ENCODE data around the gene CERS1. TPM values are rescaled to one million over a fixed set of nuclear protein-coding genes. Genes with fewer than 3 reads are reported as not detected.

The CERS1 gene, protein sequence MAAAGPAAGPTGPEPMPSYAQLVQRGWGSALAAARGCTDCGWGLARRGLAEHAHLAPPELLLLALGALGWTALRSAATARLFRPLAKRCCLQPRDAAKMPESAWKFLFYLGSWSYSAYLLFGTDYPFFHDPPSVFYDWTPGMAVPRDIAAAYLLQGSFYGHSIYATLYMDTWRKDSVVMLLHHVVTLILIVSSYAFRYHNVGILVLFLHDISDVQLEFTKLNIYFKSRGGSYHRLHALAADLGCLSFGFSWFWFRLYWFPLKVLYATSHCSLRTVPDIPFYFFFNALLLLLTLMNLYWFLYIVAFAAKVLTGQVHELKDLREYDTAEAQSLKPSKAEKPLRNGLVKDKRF
- total RNA-seq: 0.32 and 1.3 TPM in 2 replicates

DNA sequence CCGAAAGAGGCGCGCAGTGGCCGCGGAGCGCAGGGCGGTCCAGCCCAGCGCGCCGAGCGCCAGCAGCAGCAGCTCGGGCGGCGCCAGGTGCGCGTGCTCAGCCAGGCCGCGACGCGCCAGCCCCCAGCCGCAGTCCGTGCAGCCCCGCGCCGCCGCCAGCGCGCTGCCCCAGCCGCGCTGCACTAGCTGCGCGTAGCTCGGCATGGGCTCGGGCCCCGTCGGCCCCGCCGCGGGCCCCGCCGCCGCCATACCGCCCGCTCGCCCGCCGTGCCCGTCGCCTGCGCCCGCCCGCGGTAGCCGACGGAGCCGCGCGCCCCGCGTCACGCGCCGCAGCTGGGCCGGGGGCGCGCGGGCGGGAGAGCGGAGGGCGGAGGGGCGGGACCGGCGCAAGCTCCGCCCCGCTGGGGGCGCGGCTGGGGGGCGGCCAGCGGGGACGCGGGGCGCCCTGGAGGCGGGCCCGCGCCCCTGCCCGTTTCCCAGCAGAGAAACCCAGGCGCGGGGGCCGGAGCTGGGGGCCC is at the start of gene CERS1:
TSS of gene CERS1 (minus strand) at position 335 of the 518 bp plus-strand sequence. CDS start at position 249, 86 bp downstream.
- peak; percentile 10 for DNase-seq (ENCODE audit: low read depth)
- H3K4me3 ChIP-seq (ENCODE audit: low read depth, low read length): peak within 1 kb of the TSS; percentile 53
- TF ChIP-seq, protein P1, sequence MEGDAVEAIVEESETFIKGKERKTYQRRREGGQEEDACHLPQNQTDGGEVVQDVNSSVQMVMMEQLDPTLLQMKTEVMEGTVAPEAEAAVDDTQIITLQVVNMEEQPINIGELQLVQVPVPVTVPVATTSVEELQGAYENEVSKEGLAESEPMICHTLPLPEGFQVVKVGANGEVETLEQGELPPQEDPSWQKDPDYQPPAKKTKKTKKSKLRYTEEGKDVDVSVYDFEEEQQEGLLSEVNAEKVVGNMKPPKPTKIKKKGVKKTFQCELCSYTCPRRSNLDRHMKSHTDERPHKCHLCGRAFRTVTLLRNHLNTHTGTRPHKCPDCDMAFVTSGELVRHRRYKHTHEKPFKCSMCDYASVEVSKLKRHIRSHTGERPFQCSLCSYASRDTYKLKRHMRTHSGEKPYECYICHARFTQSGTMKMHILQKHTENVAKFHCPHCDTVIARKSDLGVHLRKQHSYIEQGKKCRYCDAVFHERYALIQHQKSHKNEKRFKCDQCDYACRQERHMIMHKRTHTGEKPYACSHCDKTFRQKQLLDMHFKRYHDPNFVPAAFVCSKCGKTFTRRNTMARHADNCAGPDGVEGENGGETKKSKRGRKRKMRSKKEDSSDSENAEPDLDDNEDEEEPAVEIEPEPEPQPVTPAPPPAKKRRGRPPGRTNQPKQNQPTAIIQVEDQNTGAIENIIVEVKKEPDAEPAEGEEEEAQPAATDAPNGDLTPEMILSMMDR (IDR thresholded peaks at IDR 0.05; ENCODE audit: insufficient read depth, low read depth, low read length): no peak

DNA sequence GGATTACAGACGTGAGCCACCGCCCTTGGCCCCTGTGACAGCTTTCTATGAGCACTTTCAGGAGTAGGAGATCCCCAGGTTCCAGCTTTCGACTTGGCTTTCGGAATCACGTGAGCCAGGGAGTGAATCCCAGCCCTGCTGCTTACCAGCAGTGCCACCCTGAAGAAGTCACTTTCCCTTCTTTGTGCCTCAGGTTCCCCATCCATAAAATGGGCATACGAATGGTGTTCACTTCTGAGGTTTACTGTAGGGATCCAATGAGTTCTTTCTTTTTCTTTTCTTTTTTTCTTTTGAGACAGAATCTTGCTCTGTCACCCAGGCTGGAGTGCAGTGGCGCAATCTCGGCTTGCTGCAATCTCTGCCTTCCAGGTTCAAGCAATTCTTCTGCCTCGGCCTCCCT is 49.3 kb upstream of the CERS1 start:
- no peak for DNase-seq (ENCODE audit: low read depth)
- H3K4me3 ChIP-seq (ENCODE audit: low read depth, low read length): no peak overlapping the region
- TF ChIP-seq, protein P1 (IDR thresholded peaks at IDR 0.05; ENCODE audit: insufficient read depth, low read depth, low read length): no peak

DNA sequence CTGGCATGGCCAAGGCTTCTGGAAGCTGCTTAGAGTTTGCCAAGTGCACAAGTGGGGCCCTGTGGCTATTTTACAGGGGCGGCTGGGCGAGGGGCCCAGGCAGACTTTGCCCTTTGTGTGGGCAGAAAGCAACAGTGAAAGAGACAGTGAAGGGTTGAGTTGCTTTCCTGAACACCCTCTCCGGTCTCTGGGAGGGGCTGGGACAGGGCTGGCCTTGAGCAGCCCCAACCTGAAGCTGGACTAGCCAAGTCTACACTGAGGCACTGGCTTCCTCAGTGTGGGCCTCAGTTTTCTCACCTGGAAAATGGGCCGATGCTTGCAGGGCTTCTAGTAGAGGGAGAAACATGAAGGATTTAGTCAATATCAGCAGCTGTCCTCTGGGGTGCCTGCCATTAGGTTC is 47.5 kb upstream of the CERS1 start:
- TF ChIP-seq, protein P1 (IDR thresholded peaks at IDR 0.05; ENCODE audit: insufficient read depth, low read depth, low read length): no peak
- DNase-seq (ENCODE audit: low read depth): no peak

DNA sequence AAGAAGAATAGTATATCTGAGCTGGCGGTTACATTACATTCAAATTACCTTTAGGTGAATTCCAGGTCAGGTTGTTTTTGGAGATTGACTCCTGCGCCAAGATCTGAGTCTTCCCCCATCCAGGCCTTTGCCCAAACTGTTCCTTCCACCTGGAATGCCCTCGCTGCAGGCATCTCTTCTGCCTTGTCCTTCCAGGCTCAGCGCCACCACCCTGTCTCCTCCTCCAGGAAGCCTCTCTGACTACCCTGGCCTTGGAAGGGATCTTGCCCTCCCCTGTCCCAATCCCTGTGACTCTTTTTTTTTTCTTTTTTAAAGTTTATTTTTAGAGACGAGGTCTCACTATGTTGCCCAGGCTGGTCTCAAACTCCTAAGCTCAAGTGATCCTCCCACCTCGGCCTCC is 46.7 kb upstream of the CERS1 start:
- TF ChIP-seq, protein P1 (IDR thresholded peaks at IDR 0.05; ENCODE audit: insufficient read depth, low read depth, low read length): no peak
- DNase-seq (ENCODE audit: low read depth): no peak

More for the DNA sequence above, 47.5 kb upstream of the CERS1 start:
- no peak overlapping the region for H3K4me3 ChIP-seq (ENCODE audit: low read depth, low read length)

DNA sequence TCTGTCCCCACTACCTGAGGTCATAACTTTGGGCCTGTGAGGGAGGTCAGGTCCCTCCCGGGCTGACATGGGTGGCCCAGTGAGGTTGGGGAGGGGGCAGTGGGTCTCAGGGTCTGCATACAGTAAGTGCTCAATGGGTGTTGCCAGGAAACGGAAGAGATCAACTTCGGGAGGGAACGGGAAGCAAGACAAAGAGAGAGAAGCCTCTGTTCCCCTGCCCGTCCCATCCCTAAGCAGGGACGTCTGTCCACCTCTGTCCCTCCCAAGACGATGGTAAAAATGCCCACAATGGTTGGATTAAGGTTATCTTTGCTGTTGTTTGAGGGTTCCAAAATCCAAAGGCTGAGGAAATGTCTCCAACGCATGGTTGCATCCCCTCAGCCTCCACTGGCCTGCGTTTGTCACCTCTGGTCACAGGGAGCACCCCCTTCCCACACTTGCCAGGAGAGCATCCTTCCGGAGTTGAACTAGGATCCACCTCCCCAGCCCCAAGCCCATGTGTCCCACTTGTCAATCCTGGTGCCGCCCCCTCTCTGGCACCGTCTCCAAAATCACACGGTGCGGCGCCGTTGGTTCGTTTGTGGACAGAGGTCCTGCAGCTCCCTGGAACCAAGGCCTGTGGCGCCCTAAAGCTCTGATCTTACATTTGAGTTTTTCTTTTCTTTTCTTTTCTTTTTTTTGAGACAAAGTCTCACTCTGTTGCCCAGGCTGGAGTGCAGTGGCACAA is 45.8 kb upstream of the CERS1 start:
- peak overlapping the region; percentile 45 for H3K4me3 ChIP-seq (ENCODE audit: low read depth, low read length)
- TF ChIP-seq, protein P1 (IDR thresholded peaks at IDR 0.05; ENCODE audit: insufficient read depth, low read depth, low read length): no peak
- DNase-seq (ENCODE audit: low read depth): no peak

More for the DNA sequence above, 46.7 kb upstream of the CERS1 start:
- no peak overlapping the region for H3K4me3 ChIP-seq (ENCODE audit: low read depth, low read length)

DNA sequence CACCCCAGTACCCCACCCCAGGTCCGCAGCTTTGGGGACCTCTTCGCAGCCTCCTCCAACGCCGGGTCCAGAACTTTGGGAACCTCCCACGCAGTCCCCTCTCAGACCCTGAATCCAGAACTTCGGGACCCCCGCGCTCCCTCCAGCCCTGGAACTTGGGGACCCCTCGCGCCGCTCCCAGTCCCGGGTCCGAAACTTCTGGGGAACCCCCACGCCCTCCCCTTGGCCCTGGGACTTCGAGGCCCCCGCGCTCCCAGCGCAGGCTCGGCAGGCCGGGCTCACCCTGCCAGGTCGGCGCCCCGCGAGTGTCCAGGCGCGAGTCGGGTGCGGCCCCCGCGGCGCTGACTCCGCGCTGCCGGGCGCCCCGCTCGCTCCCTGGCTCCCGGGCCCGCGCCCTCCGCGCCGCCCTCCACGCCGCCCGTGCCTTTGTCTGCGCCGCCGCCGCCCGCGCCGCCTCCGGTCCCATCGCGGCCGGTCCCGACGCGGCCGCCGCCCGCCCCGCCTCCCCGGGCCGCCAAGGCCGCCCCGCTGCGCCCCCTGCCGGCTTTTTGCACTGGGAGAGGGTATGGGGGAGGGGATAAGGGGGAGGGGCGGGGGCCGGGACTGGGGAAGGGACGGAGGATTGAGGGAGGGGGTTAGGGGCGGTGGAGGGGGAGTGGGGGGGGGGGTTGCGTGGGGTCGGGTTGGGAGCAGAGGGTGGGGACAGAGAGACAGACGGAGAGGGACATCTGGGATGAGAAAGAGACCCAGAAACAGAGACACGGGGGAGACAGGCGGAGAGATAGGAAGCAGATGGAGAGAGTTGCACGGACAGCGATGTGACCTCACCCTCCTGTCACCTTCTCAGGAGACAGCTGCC is 45.0 kb upstream of the CERS1 start, which contains the start of gene HOMER3:
TSS of gene HOMER3 (minus strand) at position 449 of the 859 bp plus-strand sequence. CDS start 2,235 bp downstream, outside the sequence.
- peak; percentile 64 for DNase-seq (ENCODE audit: low read depth)
- H3K4me3 ChIP-seq (ENCODE audit: low read depth, low read length): peak within 1 kb of the TSS; percentile 92
- TF ChIP-seq, protein P1 (IDR thresholded peaks at IDR 0.05; ENCODE audit: insufficient read depth, low read depth, low read length): peak; percentile 13
